Esophagus muscularis mucosa (tissue), 4 donors: ENCODE measurements around the gene SASH1. TPM values are rescaled to one million over a fixed set of nuclear protein-coding genes. Genes with fewer than 3 reads are reported as not detected.

Experiments
- DNase-seq: peaks from one replicate; pipeline ENCODE4 v3.0.0-alpha.2; 2017; ENCODE audit errors: extremely low spot score
- H3K27ac ChIP-seq, 4 donors: fragments of 200-600 bp; sonication (generic); replicated peaks in 1 of 4; 1 replicate in 3 of 4; 2 replicates in 1 of 4; pipeline ENCODE4 v1.5.1; 2016 to 2019; ENCODE audit warnings: mild to moderate bottlenecking in 1 of 4
- H3K27me3 ChIP-seq, 4 donors: fragments of 200-600 bp; sonication (generic); one replicate each; pipeline versions ENCODE4 v1.5.1 to v1.6.0; 2016 to 2019
- H3K36me3 ChIP-seq, 4 donors: fragments of 200-600 bp; sonication (generic); one replicate each; pipeline ENCODE4 v1.5.1; 2016 to 2019
- H3K4me1 ChIP-seq, 4 donors: fragments of 200-600 bp; sonication (generic); one replicate each; pipeline ENCODE4 v1.5.1; 2016 to 2019
- H3K4me3 ChIP-seq, 4 donors: fragments of 200-600 bp; sonication (generic); 1 replicate in 2 of 4; 2 replicates in 2 of 4; pipeline ENCODE4 v1.5.1; 2016 to 2019; ENCODE audit warnings: mild to moderate bottlenecking in 4 of 4, moderate library complexity in 1 of 4
- H3K9me3 ChIP-seq, 4 donors: fragments of 200-600 bp; sonication (generic); 1 replicate in 3 of 4; 2 replicates in 1 of 4; pipeline ENCODE4 v1.5.1; 2016 to 2019
- CTCF ChIP-seq, 3 experiments: fragments of 200-600 bp in 2 of 3; fragments of 450-650 bp in 1 of 3; sonication (generic) in 2 of 3; IDR thresholded peaks; one replicate each; pipeline ENCODE4 v1.5.1; 2017 to 2019; ENCODE audit warnings: antibody characterized with exemption in 3 of 3, mild to moderate bottlenecking in 2 of 3, moderate library complexity in 1 of 3
- EP300 ChIP-seq: sonication (generic); formaldehyde crosslinking; IDR thresholded peaks from one replicate; pipeline ENCODE4 v1.6.1; 2017; ENCODE audit warnings: antibody characterized with exemption
- POLR2A ChIP-seq: fragments of 450-650 bp; IDR thresholded peaks from one replicate; pipeline ENCODE4 v1.6.1; 2017; ENCODE audit warnings: antibody characterized with exemption, moderate library complexity, mild to moderate bottlenecking, low read depth
- POLR2AphosphoS5 ChIP-seq, 2 donors: sonication (generic); formaldehyde crosslinking; IDR thresholded peaks; one replicate each; pipeline ENCODE4 v1.6.1; 2017; ENCODE audit warnings: antibody characterized with exemption in 2 of 2
- WGBS: methylation state at CpG from one replicate; pipeline ENCODE4 v1.1.5; 2018; 5-methylcytosine and 5-hydroxymethylcytosine counted together
- intact Hi-C: fragments of 100-400 bp; cut with DNase I; formaldehyde crosslinking; loops from one replicate; pipeline ENCODE4 v1.15.1; 2023
- total RNA-seq, 4 donors: library from RNA; depleted of rRNA; stranded (reverse); fragments of >200 nt; gene quantifications; one replicate each; pipeline versions ENCODE4 v1.1.0 to v1.2.1, GENCODE V29; 2016

Gene SASH1
- total RNA-seq, 4 donors from 2014 or later: 56.5 to 86.6 (median 70.3) TPM

- Histone ChIP-seq H3K4me1 (peaks cover 19 to 24% (median 21%) of the 10 kb centered on the region in 4 donors), H3K4me3 (no peak overlapping the region), H3K27me3 (no peaks in the 10 kb centered on the region), H3K9me3 (no peaks in the 10 kb centered on the region), H3K36me3 (peaks cover 0 to 11% (median 5%) of the 10 kb centered on the region in 4 donors), H3K27ac (no peak overlapping the region)
- DNase-seq: no peak
- intact Hi-C loops: no loop called here
- TF ChIP-seq EP300 (no peak), POLR2A (no peak), POLR2AphosphoS5 (IDR thresholded peaks at IDR 0.05) (no peak), CTCF (IDR thresholded peaks at IDR 0.05) (no peak)
- WGBS: 86% methylated on average over 6 of the region's 6 CpGs
These were observed 102.5 kb downstream of the SASH1 start for GRCh38 chr6:148445116-148445515.

GRCh38 chr6:148445620-148446019 is 103.0 kb downstream of the SASH1 start:
- intact Hi-C loops: no loop called here
- peaks cover 0 to 10% (median 4%) of the 10 kb centered on the region in 4 donors for H3K36me3 ChIP-seq
- no peak overlapping the region for H3K4me3 ChIP-seq
- H3K27ac ChIP-seq: no peak overlapping the region
- H3K27me3 ChIP-seq: no peaks in the 10 kb centered on the region
- no peaks in the 10 kb centered on the region for H3K9me3 ChIP-seq
- H3K4me1 ChIP-seq: peaks cover 16 to 19% (median 17%) of the 10 kb centered on the region in 4 donors
- TF ChIP-seq POLR2AphosphoS5 (IDR thresholded peaks at IDR 0.05) (no peak), EP300 (no peak), POLR2A (no peak), CTCF (IDR thresholded peaks at IDR 0.05) (no peak)
- no peak for DNase-seq
- WGBS: 90% methylated on average over 6 of the region's 6 CpGs

GRCh38 chr6:148446681-148447080 is 104.0 kb downstream of the SASH1 start:
- WGBS: 93% methylated on average over 3 of the region's 3 CpGs
- intact Hi-C loops: no loop called here
- TF ChIP-seq EP300 (no peak), CTCF (IDR thresholded peaks at IDR 0.05) (no peak), POLR2AphosphoS5 (IDR thresholded peaks at IDR 0.05) (no peak), POLR2A (no peak)

GRCh38 chr6:148447521-148448230 is 105.0 kb downstream of the SASH1 start:
- Histone ChIP-seq H3K36me3 (peaks cover 0 to 10% (median 4%) of the 10 kb centered on the region in 4 donors), H3K4me1 (peaks cover 5% of the 10 kb centered on the region in 4 donors), H3K27ac (no peak overlapping the region), H3K27me3 (no peaks in the 10 kb centered on the region), H3K4me3 (no peak overlapping the region), H3K9me3 (no peaks in the 10 kb centered on the region)
- intact Hi-C loops: no loop called here
- 93% methylated on average over 12 of the region's 12 CpGs for WGBS
- TF ChIP-seq POLR2AphosphoS5 (IDR thresholded peaks at IDR 0.05) (no peak), EP300 (no peak), POLR2A (no peak), CTCF (IDR thresholded peaks at IDR 0.05) (no peak)
- no peak for DNase-seq

More at GRCh38 chr6:148446681-148447080, 104.0 kb downstream of the SASH1 start:
- Histone ChIP-seq H3K9me3 (no peaks in the 10 kb centered on the region), H3K4me1 (peaks cover 6 to 9% (median 7%) of the 10 kb centered on the region in 4 donors), H3K27me3 (no peaks in the 10 kb centered on the region), H3K36me3 (peaks cover 0 to 10% (median 4%) of the 10 kb centered on the region in 4 donors), H3K4me3 (no peak overlapping the region), H3K27ac (no peak overlapping the region)
- DNase-seq: no peak
